Stimulated activated CD4-positive, alpha-beta T cell treated with anti-CD3 and anti-CD28 coated beads, Interleukin-1b, Interleukin-23, amount 100 ng/mL, for 1 hour (primary cell): ENCODE measurements around the gene TXNRD2.

ENCODE experiments used
- DNase-seq, 2 donors: peaks; one replicate each; pipeline ENCODE4 v3.0.0-alpha.2; 2020; ENCODE audit warnings: low read depth in 2 of 2

Gene TXNRD2

DNA sequence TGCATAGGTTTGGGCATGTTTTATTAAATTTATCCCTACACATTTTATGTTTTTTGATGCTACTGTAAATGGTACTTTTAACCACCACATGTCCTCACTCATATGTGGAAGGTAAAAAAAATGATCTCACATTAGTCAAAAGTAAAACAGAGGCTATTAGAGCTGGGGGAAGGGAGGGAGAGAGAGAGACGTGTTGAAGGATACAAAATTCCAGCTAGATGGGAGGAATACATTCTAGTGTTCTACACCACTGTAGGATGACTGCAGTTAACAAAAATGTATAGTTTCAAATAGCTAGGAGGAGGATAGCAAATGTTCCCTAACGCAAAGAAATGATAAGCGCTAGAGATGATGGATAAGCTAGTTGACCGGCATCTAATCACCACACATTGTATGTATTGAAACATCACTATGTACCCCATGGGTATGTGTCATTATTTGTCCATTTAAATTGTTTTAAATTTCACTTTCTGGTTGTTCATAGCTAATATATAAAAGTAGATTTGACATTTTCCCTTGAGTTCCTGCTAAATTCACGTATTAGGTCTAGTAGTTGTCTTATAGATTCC is 77.0 kb downstream of the TXNRD2 start:
- DNase-seq = no peak

- no peak for DNase-seq
Measured at GRCh38 chr22:19863571-19863970, 78.0 kb downstream of the TXNRD2 start.

GRCh38 chr22:19862619-19863246 is 78.9 kb downstream of the TXNRD2 start:
- no peak for DNase-seq

GRCh38 chr22:19859861-19860510 is 81.6 kb downstream of the TXNRD2 start:
- DNase-seq = no peak

DNA sequence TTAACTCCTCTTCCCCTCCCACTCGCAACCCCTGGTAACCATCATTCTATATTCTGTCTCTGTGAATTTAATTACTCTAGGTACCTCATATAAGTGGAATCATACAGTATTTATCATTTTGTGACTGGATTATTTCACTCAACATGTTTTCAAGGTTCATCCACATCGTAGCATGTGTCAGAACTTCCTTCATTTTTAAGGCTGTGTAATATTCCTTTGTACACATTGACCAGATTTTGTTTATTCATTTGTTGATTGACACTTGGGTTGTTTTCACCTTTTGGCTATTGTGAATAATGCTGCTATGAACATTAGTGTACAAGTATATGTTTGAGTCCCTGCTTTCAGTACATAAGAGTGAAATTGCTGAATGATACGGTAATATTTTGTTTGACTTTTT is 84.2 kb downstream of the TXNRD2 start:
- DNase-seq = no peak

DNA sequence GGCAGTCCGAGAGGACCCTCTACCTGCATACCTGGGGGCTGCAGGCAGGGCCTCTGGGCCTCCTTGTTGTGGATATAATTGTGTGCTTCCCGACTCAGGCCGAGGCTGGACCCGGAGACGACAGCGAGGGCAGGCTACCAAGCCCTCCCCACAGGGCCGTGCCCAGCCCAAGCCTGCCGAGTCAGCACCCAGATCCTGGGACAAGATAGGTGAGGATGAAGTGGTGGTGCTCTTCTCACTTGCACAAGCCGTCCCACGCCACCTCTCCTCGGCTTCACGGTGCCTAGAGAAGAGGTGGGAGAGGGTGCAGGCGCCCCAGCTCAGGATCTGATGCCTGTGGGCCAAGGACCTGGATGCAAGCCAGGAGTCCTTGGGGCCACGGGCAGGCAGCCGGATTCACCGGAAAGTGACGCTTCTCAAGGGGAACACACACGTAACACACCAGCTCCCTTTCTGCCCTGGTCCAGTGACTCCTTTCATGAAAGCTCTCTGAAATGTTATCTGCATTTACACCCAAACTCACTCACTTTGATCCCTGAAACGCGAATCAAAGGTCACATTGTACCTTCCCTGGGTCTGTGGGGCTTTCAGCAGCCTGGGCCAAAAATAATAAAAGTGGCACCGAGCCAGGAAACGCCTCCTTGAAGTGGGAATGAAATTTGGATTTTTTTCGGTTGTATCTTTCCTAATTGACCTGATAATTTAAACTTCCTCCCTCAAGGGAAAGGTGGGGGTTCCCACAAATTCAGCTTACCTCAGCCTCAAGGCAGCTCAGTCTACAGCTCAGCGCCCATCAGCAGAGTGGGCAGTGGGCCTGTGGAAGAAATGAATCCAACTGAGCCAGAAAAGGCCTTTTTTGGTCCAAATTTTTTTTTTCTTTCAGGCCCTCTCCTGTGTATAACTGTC is 85.9 kb downstream of the TXNRD2 start:
- DNase-seq = peak in 1 of 2 donors; percentile 16

DNA sequence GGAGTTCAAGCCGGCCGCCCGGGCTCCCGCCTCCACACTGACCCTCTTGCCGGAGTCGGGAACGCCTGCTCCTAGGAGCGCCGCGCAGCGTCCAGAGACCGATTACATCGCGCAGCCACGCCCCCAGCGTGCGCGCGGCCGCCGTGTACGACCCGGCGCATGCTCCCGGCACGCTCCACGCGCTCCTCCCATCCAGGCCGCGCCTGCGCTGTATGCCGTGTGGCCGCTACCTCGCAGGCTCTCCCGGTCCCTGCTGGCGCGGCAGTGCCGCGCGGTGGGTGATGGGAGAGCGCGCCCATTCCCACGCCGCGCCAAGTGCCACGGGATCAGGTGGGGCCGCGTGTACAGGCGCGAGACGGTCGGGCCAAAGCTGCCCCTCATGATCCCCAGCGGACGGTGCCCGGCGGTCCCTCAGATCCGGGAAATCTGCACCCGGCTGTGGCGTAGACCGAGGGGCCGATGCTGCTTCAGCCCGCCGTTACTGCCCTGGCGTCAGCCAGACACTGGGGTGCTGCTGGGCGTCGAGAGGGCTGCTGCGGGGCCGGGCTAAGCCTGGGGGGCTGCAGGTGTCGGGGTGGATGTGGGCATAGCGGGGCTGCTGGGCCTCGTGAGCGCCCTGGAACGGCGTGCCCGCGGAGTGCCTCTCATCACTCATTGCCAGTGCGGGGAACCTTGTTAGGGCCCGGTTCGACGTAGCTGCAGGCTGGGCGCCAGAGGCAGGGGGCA is 86.7 kb downstream of the TXNRD2 start, which contains the start of the genes GNB1L and RTL10:
Gene GNB1L (minus strand): TSS at position 97 of the 726 bp plus-strand sequence. CDS start 33,519 bp downstream, outside the sequence.
Gene RTL10 (minus strand): TSS at position 97 of the 726 bp plus-strand sequence. CDS start 2,613 bp downstream, outside the sequence.
- peak; percentile 90 for DNase-seq

- no peak for DNase-seq
Measured at GRCh38 chr22:19853879-19854777, 87.5 kb downstream of the TXNRD2 start.

- no peak for DNase-seq
Measured at GRCh38 chr22:19853058-19853878, 88.3 kb downstream of the TXNRD2 start.

- DNase-seq = no peak
Measured at GRCh38 chr22:19852177-19852781, 89.3 kb downstream of the TXNRD2 start.

DNA sequence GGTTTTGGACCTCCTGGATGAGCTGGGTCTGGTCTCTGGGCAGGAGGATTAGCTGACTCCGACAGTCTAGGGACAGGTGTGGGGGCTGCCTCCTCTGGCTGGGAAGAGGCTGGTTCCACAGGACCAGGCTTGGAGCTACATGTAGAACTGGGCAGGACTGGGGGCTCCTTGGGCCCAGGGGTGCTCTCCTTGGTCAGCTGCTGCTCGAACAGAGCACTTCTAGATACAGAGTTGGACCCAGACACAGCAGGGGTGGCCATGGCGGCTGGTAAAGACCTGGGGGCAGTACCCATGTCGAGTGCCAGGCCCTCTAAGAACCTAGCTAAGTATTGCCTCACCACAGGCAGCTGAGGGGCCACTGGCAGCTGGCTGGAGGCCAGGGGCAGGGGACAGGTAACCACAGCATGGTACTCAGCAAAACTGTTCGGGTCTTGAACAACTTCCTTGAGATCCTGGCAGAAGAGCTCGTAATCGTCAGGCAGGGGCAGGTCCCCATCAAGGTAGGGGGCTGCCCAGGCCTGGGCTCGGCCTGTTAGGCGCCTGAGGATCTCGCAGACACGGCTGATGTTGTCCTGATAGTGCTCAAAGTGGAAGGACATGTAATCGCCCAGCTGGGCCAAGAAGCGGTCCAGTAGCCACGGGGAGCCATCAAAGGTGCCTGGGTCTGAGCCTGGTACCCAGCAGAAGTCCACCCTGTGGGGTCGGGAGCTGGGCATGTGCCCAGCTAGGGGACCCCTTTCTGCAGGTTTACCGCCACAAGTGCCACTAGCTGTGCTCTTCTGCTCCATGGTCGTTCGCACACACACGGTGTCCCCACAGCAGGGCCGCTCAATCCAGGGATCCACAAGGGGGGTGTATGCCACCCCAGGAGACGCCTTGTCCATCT is 90.1 kb downstream of the TXNRD2 start:
- no peak for DNase-seq

- no peak for DNase-seq
Measured at GRCh38 chr22:19850763-19851109, 90.9 kb downstream of the TXNRD2 start.

DNA sequence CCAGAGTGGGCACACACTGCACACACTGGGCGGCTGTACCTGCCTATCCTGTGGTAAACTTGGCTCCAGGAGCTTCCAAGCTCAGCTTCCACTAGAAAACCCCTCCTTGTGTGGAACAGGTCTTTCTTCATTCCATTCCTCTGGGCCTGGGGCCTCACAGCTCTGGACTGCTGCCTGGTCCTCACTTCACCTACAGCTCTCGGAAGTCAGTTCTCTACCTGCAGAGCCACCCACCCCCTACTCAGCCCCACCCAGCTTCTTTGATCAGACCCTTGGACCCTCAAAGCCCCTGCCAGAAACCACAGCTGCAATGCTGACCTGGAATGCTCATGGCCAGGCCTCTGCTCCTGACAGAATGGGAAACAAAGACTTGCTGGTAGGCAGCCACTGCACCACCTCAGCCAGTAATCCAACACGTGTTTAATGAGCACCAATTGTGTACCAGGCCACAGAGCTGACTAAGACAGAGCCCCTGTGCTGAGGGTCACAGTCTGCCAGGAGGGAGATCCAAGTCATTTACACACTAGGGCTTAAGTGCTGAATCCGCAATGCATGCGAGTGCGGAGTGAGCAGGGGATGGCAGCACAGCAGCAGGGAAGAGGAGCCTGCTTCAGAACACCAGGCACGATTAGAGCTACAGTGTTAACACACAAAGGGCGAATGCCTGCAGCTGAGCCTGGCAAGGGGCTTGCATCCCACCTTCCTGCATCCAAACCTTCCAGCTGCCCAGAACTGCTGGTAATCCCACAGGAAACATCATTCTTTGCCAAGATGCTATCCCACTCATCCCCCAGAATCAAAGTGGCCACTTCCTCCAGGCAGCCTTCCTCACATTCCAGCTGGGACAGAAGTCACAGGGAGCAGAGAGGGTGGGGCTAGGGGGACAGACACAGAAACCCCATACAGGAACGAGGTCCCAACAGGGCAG is 91.5 kb downstream of the TXNRD2 start:
- no peak for DNase-seq

DNA sequence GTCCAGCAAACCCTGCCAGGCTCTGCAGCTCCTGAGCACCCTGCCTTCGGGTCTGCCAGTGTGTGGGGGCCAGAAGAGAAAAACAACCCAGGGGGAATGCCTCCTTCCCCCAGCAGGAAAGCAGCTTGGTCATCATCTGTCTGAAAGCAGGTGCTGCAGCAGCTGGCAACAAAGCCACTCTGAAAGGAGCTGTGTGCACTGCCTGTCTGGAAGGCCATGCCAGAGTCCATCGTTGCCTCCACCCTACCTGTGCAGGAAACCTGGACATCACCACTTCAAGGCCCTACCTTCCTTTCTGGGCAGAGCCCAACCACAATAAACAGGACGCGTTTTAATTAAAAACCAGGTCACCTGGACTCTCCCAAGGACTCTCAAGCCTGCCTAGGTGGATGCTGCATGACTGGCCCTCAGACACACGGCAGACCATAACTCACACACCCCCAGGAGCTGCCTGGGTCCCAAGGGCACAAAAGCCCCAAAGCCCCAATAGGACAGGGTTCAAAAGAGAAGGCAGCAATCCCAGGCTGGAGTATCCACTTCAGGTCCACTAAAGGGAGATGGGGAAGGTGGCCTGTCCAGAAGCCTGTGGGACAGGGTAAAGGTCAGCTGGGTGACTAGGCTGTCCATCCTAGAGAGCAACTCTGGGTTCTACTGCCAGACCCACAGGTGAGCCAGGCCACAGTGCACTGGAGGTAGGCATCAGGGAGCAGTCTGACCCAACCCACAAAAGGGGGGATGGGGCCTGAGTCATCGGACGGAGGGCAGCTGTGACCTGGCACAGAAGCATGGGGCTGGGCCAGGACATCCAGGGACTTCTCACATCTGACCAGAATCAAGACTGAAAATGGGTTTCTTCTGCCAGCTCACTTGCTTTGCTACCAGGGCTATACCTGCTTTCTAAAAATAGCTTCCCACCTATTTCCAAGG is 93.1 kb downstream of the TXNRD2 start:
- DNase-seq = no peak

DNA sequence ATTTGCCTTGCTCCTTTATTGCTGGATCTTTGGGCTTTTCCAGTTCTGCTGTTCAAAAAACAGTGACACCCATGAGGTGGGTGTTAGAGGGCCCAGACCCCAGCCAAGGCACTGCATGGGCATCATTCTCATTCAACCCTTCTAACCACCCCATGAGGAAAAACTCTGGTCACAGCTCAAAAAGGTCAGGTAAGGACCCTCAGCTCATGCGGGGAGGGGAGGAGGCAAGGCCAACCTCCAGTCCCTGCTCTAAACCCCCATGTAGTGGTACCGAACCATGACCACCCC is 94.3 kb downstream of the TXNRD2 start:
- no peak for DNase-seq
